DOHH2 (cell line): ENCODE data around the gene CHD6.

Experiments
- CTCF ChIP-seq: fragments of 200-600 bp; sonication (generic); IDR thresholded peaks from one replicate; pipeline ENCODE4 v1.5.1; 2014; ENCODE audit warnings: antibody characterized with exemption, mild to moderate bottlenecking, low read depth, low read length; ENCODE audit not compliant: poor library complexity, severe bottlenecking
- EZH2phosphoT487 ChIP-seq: fragments of 200-600 bp; sonication (generic); IDR thresholded peaks from 2 replicates; pipeline ENCODE4 v1.6.1; 2017; ENCODE audit warnings: borderline replicate concordance, mild to moderate bottlenecking, antibody characterized with exemption, low read length, moderate library complexity, mixed read lengths

- TF ChIP-seq CTCF (no peak), EZH2phosphoT487 (no peak)
These were observed 31.4 kb downstream of the CHD6 start for GRCh38 chr20:41586772-41587171.
